CD4-positive, alpha-beta T cell (primary cell): ENCODE data around the gene ATP8A2. TPM values are rescaled to one million over a fixed set of nuclear protein-coding genes. Genes with fewer than 3 reads are reported as not detected.

ENCODE experiments used
- ATAC-seq: fragments of 200-7000 bp; cut with Tn5 transposase; one replicate; pipeline ENCODE4 v1.10.0; 2022; ENCODE audit warnings: mild to moderate bottlenecking; ENCODE audit not compliant: poor library complexity
- CTCF ChIA-PET: fragments of 350-600 bp; sonication (Branson Sonifier 250); formaldehyde crosslinking; loops from one replicate; lab custom pipeline; 2021; ENCODE audit warnings: antibody characterized with exemption, inconsistent platforms; lab: Charles Lee
- POLR2A ChIA-PET: fragments of 350-600 bp; sonication (Branson Sonifier 250); formaldehyde crosslinking; loops from one replicate; lab custom pipeline; 2021; ENCODE audit warnings: antibody characterized with exemption, inconsistent platforms; lab: Charles Lee
- DNase-seq, 14 experiments: peaks; one replicate each; pipeline ENCODE4 v3.0.0-alpha.2; 2013 to 2020; ENCODE audit warnings: mixed read lengths in 2 of 14
- H3K27ac ChIP-seq, 2 donors: one replicate each; pipeline versions ENCODE4 v1.5.1 to v1.7.0; 2013; ENCODE audit warnings: low read length in 2 of 2, low read depth in 1 of 2, mild to moderate bottlenecking in 1 of 2
- H3K27me3 ChIP-seq, 2 experiments: 1 replicate in 1 of 2; 2 replicates in 1 of 2; pipeline versions ENCODE4 v1.6.1 to v1.7.0; 2013; ENCODE audit warnings: low read length in 2 of 2, control low read depth in 1 of 2, mild to moderate bottlenecking in 1 of 2, moderate library complexity in 1 of 2; ENCODE audit not compliant: insufficient read depth in 2 of 2, control insufficient read depth in 1 of 2
- H3K36me3 ChIP-seq: one replicate; pipeline ENCODE4 v1.6.1; 2013; ENCODE audit warnings: low read length, control low read depth; ENCODE audit not compliant: insufficient read depth
- H3K4me1 ChIP-seq: one replicate; pipeline ENCODE4 v1.6.1; 2013; ENCODE audit warnings: low read length, control low read depth; ENCODE audit not compliant: insufficient read depth
- H3K4me3 ChIP-seq: one replicate; pipeline ENCODE4 v1.5.1; 2013; ENCODE audit warnings: mild to moderate bottlenecking, low read length, moderate library complexity
- H3K9me3 ChIP-seq, 2 experiments: 1 replicate in 1 of 2; 2 replicates in 1 of 2; pipeline versions ENCODE4 v1.6.1 to v1.7.0; 2013; ENCODE audit warnings: low read length in 2 of 2, mild to moderate bottlenecking in 2 of 2, control low read depth in 1 of 2, moderate library complexity in 1 of 2; ENCODE audit not compliant: control insufficient read depth in 1 of 2, insufficient read depth in 1 of 2
- H3K27ac Mint-ChIP-seq: one replicate; pipeline ENCODE4 v1.8.0; 2020; ENCODE audit warnings: mixed read lengths
- H3K27me3 Mint-ChIP-seq: one replicate; pipeline ENCODE4 v1.8.0; 2021; ENCODE audit warnings: mixed read lengths
- H3K36me3 Mint-ChIP-seq: one replicate; pipeline ENCODE4 v1.8.0; 2021; ENCODE audit warnings: low read depth, mixed read lengths
- H3K4me1 Mint-ChIP-seq: one replicate; pipeline ENCODE4 v1.8.0; 2021; ENCODE audit warnings: low read depth, mixed read lengths
- H3K4me3 Mint-ChIP-seq: one replicate; pipeline ENCODE4 v1.8.0; 2020; ENCODE audit warnings: mild to moderate bottlenecking, mixed read lengths
- H3K9me3 Mint-ChIP-seq: one replicate; pipeline ENCODE4 v1.8.0; 2020; ENCODE audit warnings: mixed read lengths
- CTCF ChIP-seq: fragments of 200-600 bp; IDR thresholded peaks from one replicate; pipeline ENCODE4 v1.8.0; 2022; ENCODE audit warnings: antibody characterized with exemption, mild to moderate bottlenecking
- intact Hi-C, 2 experiments: fragments of 100-400 bp; cut with DNase I in 1 of 2; cut with micrococcal nuclease in 1 of 2; formaldehyde crosslinking; loops; one replicate each; pipeline versions ENCODE4 v1.15.1 to v1.9.0; 2023 to 2025; cut with DNase I, micrococcal nuclease
- total RNA-seq, 174 experiments: library from RNA in 2 of 174; stranded (reverse) in 2 of 174; gene quantifications; one replicate each; pipeline ENCODE4 v1.2.3 and lab custom pipeline; 2021 to 2026

ATP8A2 gene
- total RNA-seq, 2 experiments from 2014 or later = 0.22 to 0.36 TPM

GRCh38 chr13:25865391-25865790 lies 493.6 kb downstream of the ATP8A2 start:
- H3K4me3 Mint-ChIP-seq = no peak overlapping the region
- no peak for DNase-seq
- H3K9me3 Mint-ChIP-seq = no peaks in the 10 kb centered on the region
- no peaks in the 10 kb centered on the region for H3K36me3 ChIP-seq
- H3K27me3 Mint-ChIP-seq = no peaks in the 10 kb centered on the region
- no peak overlapping the region for H3K27ac ChIP-seq
- intact Hi-C loops = no loop called here
- ChIA-PET POLR2A (no interaction called here), CTCF (no interaction called here)
- peaks cover 0 to 3% of the 10 kb centered on the region in 2 experiments for H3K27me3 ChIP-seq
- H3K4me1 Mint-ChIP-seq = peaks cover 7% of the 10 kb centered on the region
- no peak for TF ChIP-seq CTCF
- ATAC-seq = no peak
- no peaks in the 10 kb centered on the region for H3K36me3 Mint-ChIP-seq
- H3K4me3 ChIP-seq = no peak overlapping the region
- peaks cover 3% of the 10 kb centered on the region for H3K4me1 ChIP-seq
- no peaks in the 10 kb centered on the region for H3K9me3 ChIP-seq
- no peak overlapping the region for H3K27ac Mint-ChIP-seq

- no peak overlapping the region for H3K27ac ChIP-seq
- peaks cover 0 to 3% of the 10 kb centered on the region in 2 experiments for H3K27me3 ChIP-seq
- Mint-ChIP-seq H3K27ac (no peak overlapping the region), H3K4me3 (no peak overlapping the region), H3K36me3 (no peaks in the 10 kb centered on the region), H3K4me1 (peaks cover 22% of the 10 kb centered on the region), H3K27me3 (no peaks in the 10 kb centered on the region), H3K9me3 (no peaks in the 10 kb centered on the region)
- ATAC-seq = no peak
- TF ChIP-seq CTCF = no peak
- H3K36me3 ChIP-seq = no peaks in the 10 kb centered on the region
- H3K4me3 ChIP-seq = no peak overlapping the region
- intact Hi-C loops = no loop called here
- POLR2A ChIA-PET = no interaction called here
- CTCF ChIA-PET = no interaction called here
- peaks cover 10% of the 10 kb centered on the region for H3K4me1 ChIP-seq
- H3K9me3 ChIP-seq = no peaks in the 10 kb centered on the region
- DNase-seq = no peak
Measured at GRCh38 chr13:25867038-25867437, 495.3 kb downstream of the ATP8A2 start.

DNA sequence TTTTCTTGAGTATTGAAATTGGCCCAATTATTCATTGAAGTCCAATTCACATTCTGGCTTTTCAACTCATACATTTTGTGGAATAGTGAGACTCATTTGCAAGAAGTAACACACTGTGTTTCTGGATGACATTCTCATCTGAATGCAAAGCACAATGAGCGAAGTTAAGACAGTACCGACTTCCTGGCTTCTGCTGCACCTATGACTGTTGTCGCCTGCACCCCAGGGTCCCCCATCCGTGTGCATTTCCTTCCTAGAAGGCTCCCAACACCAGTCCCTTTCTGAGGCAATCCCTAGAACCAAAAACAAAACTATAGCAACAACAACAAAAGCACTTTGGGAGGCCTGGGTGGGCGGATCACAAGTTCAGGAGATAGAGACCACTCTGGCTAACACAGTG lies 496.7 kb downstream of the ATP8A2 start:
- no peak for ATAC-seq
- Mint-ChIP-seq H3K27me3 (no peaks in the 10 kb centered on the region), H3K4me1 (peaks cover 34% of the 10 kb centered on the region), H3K4me3 (no peak overlapping the region), H3K27ac (no peak overlapping the region), H3K9me3 (no peaks in the 10 kb centered on the region), H3K36me3 (no peaks in the 10 kb centered on the region)
- DNase-seq = no peak
- ChIA-PET CTCF (no interaction called here), POLR2A (interaction anchor here (1.1 kb wide), 1 partner anchor 20 kb away, joined by 6 read pairs; no protein-coding TSS in a partner anchor)
- no peak for TF ChIP-seq CTCF
- H3K4me3 ChIP-seq = no peak overlapping the region
- H3K4me1 ChIP-seq = peaks cover 17% of the 10 kb centered on the region
- H3K27me3 ChIP-seq = peaks cover 0 to 3% of the 10 kb centered on the region in 2 experiments
- no peaks in the 10 kb centered on the region for H3K36me3 ChIP-seq
- intact Hi-C loops = no loop called here
- H3K27ac ChIP-seq = no peak overlapping the region
- H3K9me3 ChIP-seq = no peaks in the 10 kb centered on the region
